OCI-LY7 (cell line): Measurements from ENCODE around the gene CD2AP. TPM values are rescaled to one million over a fixed set of nuclear protein-coding genes. Genes with fewer than 3 reads are reported as not detected.
A peak's percentile ranks its signal among the peaks of the same experiment; 100 is the strongest.

Source experiments
- BruUV-seq: library from RNA; stranded (reverse); fragments of 400-500 nt; replicated peaks from 2 replicates; lab custom pipeline; 2021; lab: Mats Ljungman, UMichigan
- CTCF ChIA-PET: fragments of 300-600 bp; sonication (Branson Sonifier 250); formaldehyde crosslinking; loops from one replicate; lab custom pipeline; 2022; ENCODE audit warnings: antibody characterized with exemption; ENCODE audit not compliant: unreplicated experiment; lab: Charles Lee
- POLR2A ChIA-PET: fragments of 300-600 bp; sonication (Branson Sonifier 250); formaldehyde crosslinking; loops from one replicate; lab custom pipeline; 2022; ENCODE audit warnings: antibody characterized with exemption; lab: Charles Lee
- DNase-seq: peaks from one replicate; pipeline ENCODE4 v3.0.0-alpha.2; 2015; ENCODE audit warnings: low spot score
- H2AFZ ChIP-seq: fragments of 200-600 bp; sonication (generic), shearing (Covaris generic); 2 replicates; pipeline ENCODE4 v1.6.1; 2014; ENCODE audit warnings: mild to moderate bottlenecking, antibody characterized with exemption, low read length, moderate library complexity
- H3K27ac ChIP-seq: fragments of 200-600 bp; sonication (generic); 2 replicates; pipeline ENCODE4 v1.5.1; 2014; ENCODE audit warnings: mixed run types, low read depth, mild to moderate bottlenecking, moderate library complexity, low read length, inconsistent platforms; ENCODE audit not compliant: poor library complexity, severe bottlenecking
- H3K36me3 ChIP-seq: fragments of 200-600 bp; sonication (generic); 2 replicates; pipeline ENCODE4 v1.6.1; 2014; ENCODE audit warnings: mild to moderate bottlenecking, antibody characterized with exemption, low read length, moderate library complexity, mixed read lengths; ENCODE audit not compliant: insufficient read depth
- H3K4me1 ChIP-seq: fragments of 200-600 bp; sonication (generic); 2 replicates; pipeline ENCODE4 v1.5.1; 2014; ENCODE audit warnings: mild to moderate bottlenecking, low read length; ENCODE audit not compliant: insufficient read depth, poor library complexity, severe bottlenecking
- H3K4me2 ChIP-seq: fragments of 200-600 bp; sonication (generic); 2 replicates; pipeline ENCODE4 v1.6.1; 2014; ENCODE audit warnings: mild to moderate bottlenecking, low read length
- H3K4me3 ChIP-seq: fragments of 200-600 bp; sonication (generic); 2 replicates; pipeline ENCODE4 v1.5.1; 2014; ENCODE audit warnings: mild to moderate bottlenecking, low read depth, low read length; ENCODE audit not compliant: poor library complexity, severe bottlenecking
- H3K79me2 ChIP-seq: fragments of 200-600 bp; sonication (generic); 2 replicates; pipeline ENCODE4 v1.6.1; 2016; ENCODE audit warnings: low read depth, mild to moderate bottlenecking, low read length, moderate library complexity, mixed read lengths; ENCODE audit not compliant: insufficient read depth
- H3K9me2 ChIP-seq: fragments of 200-600 bp; sonication (generic); 2 replicates; pipeline ENCODE4 v1.6.1; 2016; ENCODE audit warnings: mild to moderate bottlenecking, low read length, mixed read lengths; ENCODE audit not compliant: insufficient read depth
- H3K9me3 ChIP-seq: fragments of 200-600 bp; sonication (generic); 2 replicates; pipeline ENCODE4 v1.6.1; 2014; ENCODE audit warnings: mild to moderate bottlenecking, mixed run types, low read length, mixed read lengths
- H4K20me1 ChIP-seq: fragments of 200-600 bp; sonication (generic); 2 replicates; pipeline ENCODE4 v1.6.1; 2014; ENCODE audit warnings: mild to moderate bottlenecking, antibody characterized with exemption, low read length, moderate library complexity, mixed read lengths; ENCODE audit not compliant: insufficient read depth
- CTCF ChIP-seq: fragments of 200-600 bp; sonication (generic); conservative IDR thresholded peaks from 2 replicates; pipeline ENCODE4 v1.5.1; 2014; ENCODE audit warnings: mild to moderate bottlenecking, antibody characterized with exemption, low read length, moderate library complexity, mixed read lengths
- EZH2phosphoT487 ChIP-seq: fragments of 200-600 bp; sonication (generic); IDR thresholded peaks from 2 replicates; pipeline ENCODE4 v1.6.1; 2018; ENCODE audit warnings: low read depth, borderline replicate concordance, mild to moderate bottlenecking, mixed run types, antibody characterized with exemption, low read length, moderate library complexity, mixed read lengths
- intact Hi-C: fragments of 100-400 bp; cut with micrococcal nuclease; formaldehyde crosslinking; loops from one replicate; pipeline ENCODE4 v1.10.0; 2022; ENCODE audit not compliant: unreplicated experiment
- total RNA-seq, 2 experiments: library from RNA; depleted of rRNA in 1 of 2; stranded (reverse); fragments of >200 nt in 1 of 2; shearing (Covaris generic) in 1 of 2; gene quantifications; 2 replicates each; pipeline ENCODE4 v1.2.3, GENCODE V29; 2014 to 2022

The CD2AP gene
- total RNA-seq, 2 experiments from 2014 or later: 26.6 to 58.0 TPM

GRCh38 chr6:47473791-47474346, 3.7 kb upstream of the CD2AP start:
- CTCF ChIA-PET: no interaction called here
- Histone ChIP-seq H3K9me3 (no peaks in the 10 kb centered on the region), H3K4me1 (peaks cover 29% of the 10 kb centered on the region), H3K4me3 (no peak overlapping the region), H2AFZ (no peak overlapping the region), H3K27ac (no peak overlapping the region), H3K9me2 (no peaks in the 10 kb centered on the region), H3K36me3 (no peaks in the 10 kb centered on the region; the same call in 1 of the 2 replicates), H3K4me2 (0 out of 2 replicates have a peak overlapping the region, but pooled peaks have one; percentile 5), H4K20me1 (peaks cover 6% of the 10 kb centered on the region; the same call in 1 of the 2 replicates), H3K79me2 (peaks cover 43% of the 10 kb centered on the region)
- intact Hi-C loops: no loop called here
- no TSS peak for BruUV-seq
- no peak for TF ChIP-seq CTCF
- TF ChIP-seq EZH2phosphoT487: no peak
- no peak for DNase-seq
- POLR2A ChIA-PET: interaction anchor here (0.8 to 1.4 kb wide), 4 partner anchors 8 to 117 kb away, joined by 3 to 7 read pairs (median 4); no protein-coding TSS in a partner anchor

GRCh38 chr6:47475319-47475816, 2.2 kb upstream of the CD2AP start:
- Histone ChIP-seq H3K4me1 (peaks cover 32% of the 10 kb centered on the region), H3K4me3 (peak overlapping the region; percentile 5), H3K36me3 (no peaks in the 10 kb centered on the region; the same call in 1 of the 2 replicates), H4K20me1 (peaks cover 19% of the 10 kb centered on the region), H2AFZ (no peak overlapping the region), H3K27ac (no peak overlapping the region), H3K4me2 (peak overlapping the region; percentile 27; the same call in 1 of the 2 replicates), H3K9me2 (no peaks in the 10 kb centered on the region), H3K9me3 (no peaks in the 10 kb centered on the region), H3K79me2 (peaks cover 58% of the 10 kb centered on the region)
- ChIA-PET CTCF (no interaction called here), POLR2A (interaction anchor here (0.7 to 3.6 kb wide), 8 partner anchors 9 to 177 kb away, joined by 3 to 34 read pairs (median 4); no protein-coding TSS in a partner anchor)
- no peak for DNase-seq
- intact Hi-C loops: loop anchor here (5.0 kb wide), 3 partner anchors 168 to 838 kb away; partner anchors contain the start of genes CYP39A1, SLC25A27 and TNFRSF21
- no peak for TF ChIP-seq EZH2phosphoT487
- TF ChIP-seq CTCF: no peak
- BruUV-seq: no TSS peak
